HUDEP-2 (cell line): Measurements from ENCODE around the gene PON2.
A peak's percentile ranks its signal among the peaks of the same experiment; 100 is the strongest.
"Not testable (repeated sequence)": the region's sequence is repeated elsewhere in the genome, so short reads cannot be mapped to it uniquely, and the experiment has no call there.

Experiments
- DNase-seq, 76 experiments: peaks; one replicate each; lab custom pipeline; 2025; ENCODE audit not compliant: unreplicated experiment in 76 of 76; lab: John Stamatoyannopoulos, UW

PON2 gene

GRCh38 chr7:95434557-95435421 lies at the start of gene PON2:
Gene PON2, minus strand, starts transcription at chr7:95435028. Its CDS starts 77 bp downstream, at chr7:95434951.
- DNase-seq: peak in 73 of 76 experiments; percentile 2 to 83 (median 66)

DNA sequence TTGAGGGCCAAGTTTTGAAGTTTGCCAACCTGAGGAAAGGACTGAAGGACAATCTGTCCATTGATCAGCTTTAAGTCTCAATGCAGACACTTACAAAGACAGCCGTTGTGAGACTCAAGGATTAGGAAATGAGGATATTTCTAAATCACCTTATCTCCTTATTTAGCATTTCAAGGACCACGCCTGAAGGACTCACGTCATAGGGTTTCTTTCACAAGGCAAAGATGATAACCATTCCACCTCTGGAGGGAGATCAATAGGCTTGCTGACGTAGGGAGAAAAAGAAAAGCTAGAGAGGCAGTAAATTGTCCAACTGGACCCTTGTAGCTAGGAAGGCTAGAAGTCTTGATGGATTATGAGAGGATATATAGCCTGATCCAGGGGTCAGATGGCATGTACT lies 47.6 kb upstream of the PON2 start:
- DNase-seq: no peak

DNA sequence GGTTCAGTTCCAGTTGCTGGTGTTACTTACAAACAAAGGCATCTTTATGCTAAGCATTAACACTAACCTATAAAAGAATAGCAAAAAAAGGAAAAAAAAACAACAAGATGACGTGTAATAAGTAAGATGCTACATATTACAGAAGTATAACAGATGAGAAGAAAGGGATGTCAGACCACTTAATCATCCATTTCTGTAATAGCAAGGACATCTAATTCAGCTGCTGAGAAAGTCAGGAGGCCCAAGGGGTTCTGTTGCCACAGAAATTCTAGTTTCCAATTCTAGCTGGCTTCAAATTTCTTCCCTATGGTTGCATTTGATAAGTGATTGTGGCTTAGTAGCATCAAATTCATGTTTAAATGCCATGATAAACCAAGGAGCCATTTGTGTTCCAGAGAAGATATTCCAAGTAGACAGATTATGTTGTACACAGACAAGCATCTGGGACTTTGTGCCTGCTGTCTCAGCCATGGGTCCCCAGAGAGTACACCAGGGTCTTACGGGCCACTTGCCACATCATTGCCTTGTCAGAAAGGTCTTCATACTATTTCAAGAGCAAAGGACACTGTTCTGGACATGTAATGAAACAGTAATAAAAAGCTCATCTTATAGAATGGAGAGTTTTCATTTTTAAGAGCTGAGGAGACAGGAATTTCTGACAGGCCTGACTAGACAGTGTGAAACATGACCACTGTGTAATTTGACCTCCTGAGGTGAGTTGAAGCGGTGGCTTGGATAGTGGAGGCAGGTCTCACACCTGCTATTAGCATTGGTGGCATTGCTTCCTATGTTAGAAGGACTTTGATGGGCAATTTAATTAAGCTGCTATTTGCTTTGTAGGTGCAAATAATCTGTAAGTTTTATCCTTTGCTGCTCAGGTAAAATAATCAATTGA lies 46.7 kb upstream of the PON2 start:
- DNase-seq: no peak

DNA sequence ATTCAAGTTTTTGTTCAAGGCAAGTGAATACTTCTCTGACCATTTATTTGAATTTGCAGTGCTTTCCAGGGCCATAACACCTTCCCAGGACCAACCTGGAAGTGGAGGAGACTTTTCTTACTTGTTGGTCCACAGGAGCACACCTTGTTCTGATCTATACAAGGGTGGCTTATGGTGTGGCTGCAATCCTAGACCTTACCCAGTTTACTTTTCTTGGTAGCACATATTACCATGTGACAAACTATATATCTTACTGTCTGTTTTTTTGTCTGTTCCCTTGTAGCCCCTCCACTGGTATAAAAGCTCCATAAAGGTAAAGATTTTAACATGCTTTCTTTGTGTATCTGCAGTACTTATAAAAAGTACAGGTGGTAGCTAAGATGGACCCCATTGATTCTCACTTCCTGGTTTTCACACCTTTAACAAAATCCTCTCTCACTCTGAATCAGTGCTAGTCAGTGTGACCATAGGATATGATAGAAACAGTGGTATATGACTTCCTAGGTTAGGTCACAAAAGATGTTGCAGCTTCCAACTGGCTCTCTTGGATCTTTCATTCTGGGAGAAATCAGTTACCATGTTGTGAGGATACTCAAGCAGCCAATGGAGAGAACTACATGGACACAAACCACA lies 45.3 kb upstream of the PON2 start:
- no peak for DNase-seq

DNA sequence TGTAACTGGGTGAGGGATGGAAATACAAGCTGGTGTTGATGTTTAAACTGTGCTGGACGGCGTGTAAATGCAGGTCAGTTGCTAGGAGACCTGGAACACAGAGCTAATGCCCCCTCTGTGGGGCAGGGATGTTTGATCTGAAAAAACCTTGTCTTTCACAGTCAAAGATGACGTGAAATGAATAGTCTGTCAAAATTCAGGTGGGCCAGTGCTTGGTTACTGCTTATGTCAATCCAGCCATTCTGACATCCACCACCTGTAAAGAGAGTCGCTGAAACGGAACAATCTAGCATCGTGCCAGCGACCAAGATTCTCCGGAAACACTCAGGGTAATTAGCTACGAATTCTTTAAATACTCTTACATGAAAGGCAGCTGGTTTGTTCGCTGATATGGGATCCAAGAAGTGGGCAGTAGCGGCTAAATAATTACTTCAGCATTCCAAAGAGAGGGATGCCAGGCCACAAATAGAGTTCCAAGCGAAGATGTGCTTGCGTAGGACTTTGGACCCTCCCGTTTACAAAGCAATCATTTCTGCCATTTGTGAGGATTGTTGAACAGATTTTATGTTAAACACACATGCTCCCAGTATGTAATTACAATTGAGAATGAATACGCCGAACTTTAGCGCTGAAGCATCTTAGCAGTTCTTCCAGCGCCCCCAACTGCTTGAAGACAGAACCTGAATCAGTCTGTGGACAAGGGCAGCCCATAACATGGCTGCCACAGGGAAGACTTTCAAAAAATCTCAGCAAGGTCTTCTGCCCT lies 43.6 kb upstream of the PON2 start:
- DNase-seq: peak in 9 of 76 experiments; percentile 1 to 13 (median 2)

DNA sequence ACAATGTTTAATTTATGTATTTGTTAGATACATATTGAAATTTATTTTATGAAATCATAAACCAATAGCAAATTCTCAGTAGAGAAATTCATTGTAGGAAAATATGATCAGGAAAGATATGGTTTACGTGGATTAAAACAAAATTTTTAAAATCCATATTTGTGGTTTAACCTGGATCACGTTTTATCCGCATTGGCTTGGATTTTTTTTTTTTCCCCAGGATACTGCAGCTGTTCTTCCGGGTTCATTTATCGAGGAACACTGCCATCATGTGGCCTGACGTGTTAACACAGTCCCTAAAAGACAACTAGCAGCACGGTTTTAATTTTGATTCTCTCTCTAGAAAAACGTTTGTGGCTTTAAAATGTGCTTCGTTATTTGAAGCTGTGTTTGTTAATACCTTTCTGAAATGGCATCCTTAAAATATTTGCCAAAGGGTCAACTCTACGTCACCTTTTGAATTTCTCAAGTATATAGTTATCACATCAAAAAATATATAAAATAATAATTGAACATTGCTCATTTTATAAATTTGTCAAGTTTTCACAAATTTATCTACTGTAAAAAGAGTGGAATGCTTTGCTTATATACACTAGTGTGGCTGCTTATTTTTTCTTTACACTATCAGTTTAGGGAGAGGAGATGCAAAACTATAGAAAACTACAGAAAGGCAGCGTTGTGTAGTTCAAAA lies 42.2 kb upstream of the PON2 start:
- peak in 43 of 76 experiments; percentile 1 to 51 (median 26) for DNase-seq

DNA sequence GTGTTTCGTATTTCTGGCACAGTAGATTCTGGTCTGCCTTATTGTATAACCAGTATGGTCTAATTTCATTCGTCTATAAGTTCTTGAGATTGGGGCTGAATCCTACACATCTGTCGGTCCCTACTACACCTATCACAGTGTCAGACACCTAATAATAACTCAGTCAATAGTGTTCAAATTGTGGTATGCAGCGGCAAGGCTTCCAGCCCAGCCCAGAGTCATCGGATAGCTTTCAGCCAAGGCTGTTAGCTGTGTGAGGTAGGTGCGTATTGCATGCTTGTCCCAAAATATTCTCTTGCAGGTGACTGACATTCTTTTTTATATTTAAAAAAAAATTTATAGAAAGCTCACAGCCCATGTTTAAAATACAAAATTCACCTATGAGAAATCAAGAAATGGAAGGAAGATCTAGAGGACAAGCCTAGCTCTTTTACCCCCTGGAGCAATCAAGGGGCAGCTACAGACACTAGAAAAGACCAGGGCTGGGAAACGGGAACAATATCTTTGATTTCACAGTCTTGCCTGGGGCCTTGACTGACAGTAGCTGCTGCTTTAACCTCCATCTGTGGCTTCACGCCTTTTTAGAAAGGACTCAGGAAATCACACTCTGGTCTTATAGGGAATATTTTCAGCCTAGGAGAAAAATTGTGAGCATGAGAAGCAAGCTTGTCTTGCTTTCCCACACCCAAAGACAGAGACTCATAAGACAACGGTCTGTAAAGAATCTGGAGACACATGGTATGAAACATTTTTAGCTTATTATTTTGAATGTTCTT lies 41.4 kb upstream of the PON2 start:
- DNase-seq: no peak

DNA sequence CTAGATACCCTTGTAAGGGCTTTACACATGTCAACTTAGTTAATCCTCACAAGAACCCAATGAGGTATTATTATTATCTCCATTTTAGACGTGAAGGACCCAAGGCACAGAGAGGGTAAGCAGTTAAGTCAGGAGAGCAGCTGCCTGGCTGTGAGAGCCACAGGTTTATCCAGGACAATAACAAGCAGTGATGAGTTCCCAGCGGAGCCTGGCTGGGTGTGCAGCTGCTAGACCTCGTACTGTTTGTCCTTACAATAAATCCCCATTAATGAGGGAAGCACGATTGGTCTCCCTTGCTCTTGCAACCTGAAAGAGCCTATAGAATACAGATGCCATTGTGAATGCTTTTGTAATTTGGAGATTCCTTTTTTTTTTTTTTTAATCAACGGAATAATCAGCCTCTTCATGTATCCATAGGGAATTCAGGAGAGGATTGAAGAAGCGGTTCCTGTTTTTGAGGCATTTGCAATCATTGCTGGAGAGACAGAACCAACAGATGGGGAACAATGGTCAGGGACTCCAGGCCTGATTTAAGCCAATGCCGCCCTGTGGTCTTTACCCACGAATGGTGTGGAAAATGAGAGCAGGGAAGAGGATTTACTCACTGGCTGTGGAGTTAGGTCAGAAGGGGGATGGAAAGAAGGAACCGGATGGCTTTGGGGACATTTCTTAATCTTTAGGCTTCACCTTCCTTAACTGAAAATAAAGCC lies 38.6 kb upstream of the PON2 start:
- DNase-seq: no peak

DNA sequence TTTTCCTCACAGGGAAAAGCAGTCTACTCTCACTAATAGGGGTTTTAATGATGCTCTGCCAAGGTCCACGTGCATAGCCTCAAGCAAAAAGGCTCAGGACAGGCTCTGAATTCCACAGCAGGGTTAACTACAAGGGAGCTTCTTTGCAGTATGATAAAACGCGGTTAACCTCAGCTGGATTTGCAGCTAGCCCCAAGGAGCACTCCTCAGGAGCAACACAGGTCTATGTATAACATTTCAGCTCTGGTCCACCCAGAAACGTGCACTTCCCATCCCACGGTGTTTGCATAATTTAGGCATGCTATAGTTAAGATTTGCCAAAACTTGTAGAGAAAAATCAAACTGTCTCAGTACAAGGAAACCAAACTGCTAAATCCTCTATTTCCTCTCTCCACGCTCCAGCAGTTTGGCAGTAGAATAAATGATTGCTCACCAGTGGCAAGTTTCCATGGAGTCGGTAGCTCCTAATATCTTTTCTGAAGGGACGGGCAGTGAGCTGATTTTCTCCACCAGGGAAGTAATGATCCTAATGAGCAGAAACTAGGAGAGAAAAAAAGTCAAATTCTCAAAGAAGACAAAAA lies 37.8 kb upstream of the PON2 start:
- no peak for DNase-seq

GRCh38 chr7:95471071-95471470 lies 36.2 kb upstream of the PON2 start:
- no peak for DNase-seq

DNA sequence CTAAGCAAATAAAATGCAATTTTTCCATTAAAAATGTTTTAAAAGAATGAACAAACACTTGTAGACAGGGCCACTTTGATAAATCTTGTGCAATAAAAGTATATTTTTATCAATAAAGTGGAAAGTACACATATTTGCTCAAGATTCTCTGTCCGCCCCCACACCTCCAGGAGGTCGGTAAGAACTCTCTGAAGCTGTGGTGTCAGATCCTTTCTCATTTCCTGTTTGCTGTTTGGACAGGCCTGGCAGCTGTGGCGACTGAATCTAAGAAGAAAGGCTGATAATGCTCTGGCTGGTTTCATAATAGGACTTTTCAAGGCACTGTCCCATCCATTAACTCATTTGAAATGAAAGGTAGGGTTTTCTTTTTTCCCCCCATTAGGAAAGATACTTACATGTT lies 35.6 kb upstream of the PON2 start:
- no peak for DNase-seq

GRCh38 chr7:95469848-95470247 lies 35.0 kb upstream of the PON2 start:
- DNase-seq: no peak

DNA sequence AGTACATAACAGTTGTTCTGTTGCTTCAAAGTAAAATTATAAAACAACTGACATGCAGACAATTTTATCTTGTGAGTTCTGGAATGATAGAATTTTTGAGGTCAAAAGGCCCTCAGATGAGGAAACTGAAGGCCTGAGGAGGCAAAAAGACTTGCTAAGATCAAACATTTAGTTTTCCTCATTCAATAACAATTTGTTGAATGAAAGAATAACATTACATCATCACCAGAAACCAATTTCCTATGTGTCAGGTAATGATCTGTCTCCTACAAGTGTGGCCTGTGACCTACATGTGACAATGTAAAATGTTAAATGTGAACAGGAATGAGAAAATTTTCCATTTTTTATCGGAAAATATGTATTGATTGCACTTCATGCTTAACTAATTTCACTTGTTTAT lies 34.4 kb upstream of the PON2 start:
- DNase-seq: no peak

DNA sequence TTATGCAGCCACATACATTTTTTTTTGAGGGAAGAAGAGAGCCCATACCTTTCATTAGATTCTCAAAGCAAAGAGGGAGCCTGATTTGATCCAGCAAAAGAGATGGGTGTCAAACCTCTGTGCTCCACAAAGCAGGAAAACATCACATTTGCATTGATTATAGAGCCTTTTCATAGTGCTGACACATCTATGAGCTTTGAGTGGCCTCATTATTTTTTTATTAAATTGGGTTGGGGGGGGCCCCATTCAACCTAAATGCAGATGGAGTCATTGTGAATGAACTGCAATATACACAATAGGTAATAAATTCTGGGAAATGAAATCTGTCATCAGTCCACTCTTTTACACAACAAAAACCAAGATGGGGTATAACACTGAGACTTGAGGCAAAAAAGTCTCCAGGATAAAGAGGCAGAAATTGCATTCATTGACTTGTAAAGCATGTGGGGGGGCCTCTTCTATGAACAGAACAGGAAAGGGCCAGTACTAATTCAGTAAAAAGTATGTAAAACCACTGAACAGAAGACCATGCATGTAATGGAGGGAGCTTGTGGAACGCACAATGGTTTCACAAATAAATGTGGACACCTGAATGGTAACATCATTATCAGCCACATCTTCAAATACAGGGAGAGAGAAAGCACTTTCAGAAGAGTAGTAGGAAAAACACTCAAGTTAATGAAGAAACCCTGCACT lies 33.2 kb upstream of the PON2 start:
- no peak for DNase-seq

GRCh38 chr7:95460653-95461052 lies 25.8 kb upstream of the PON2 start:
- DNase-seq: not testable (repeated sequence)

DNA sequence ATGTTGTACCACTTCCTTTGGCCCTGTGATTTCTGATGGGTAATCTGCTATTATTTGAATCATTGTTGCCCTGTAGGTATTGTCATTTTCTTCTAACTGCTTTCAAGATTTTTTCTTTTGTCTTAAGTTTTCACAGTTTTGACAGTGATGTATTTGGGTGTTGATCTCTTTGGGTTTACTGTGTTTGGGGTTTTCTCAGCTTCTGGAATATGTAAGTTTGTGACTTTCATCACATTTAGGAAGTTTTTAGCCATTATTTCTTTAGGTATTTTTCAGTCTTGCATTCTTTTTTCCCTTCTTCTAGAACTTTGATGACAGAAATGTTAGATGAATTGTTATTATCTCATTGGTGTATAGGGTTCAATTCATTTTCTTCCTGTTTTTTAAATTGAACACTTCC lies 23.1 kb upstream of the PON2 start:
- no peak for DNase-seq

GRCh38 chr7:95454438-95455045 lies 19.7 kb upstream of the PON2 start:
- no peak for DNase-seq
